OCI-LY1 (cell line): Measurements from ENCODE around the gene PRR23A.

Experiments used
- CTCF ChIP-seq: fragments of 200-600 bp; sonication (generic), shearing (Covaris generic); IDR thresholded peaks from 2 replicates; pipeline ENCODE4 v1.5.1; 2017; ENCODE audit warnings: mild to moderate bottlenecking, antibody characterized with exemption, low read length, moderate library complexity, mixed read lengths
- EZH2 ChIP-seq: fragments of 200-600 bp; sonication (generic), shearing (Covaris generic); IDR thresholded peaks from 2 replicates; pipeline ENCODE4 v1.8.0; 2017; ENCODE audit warnings: borderline replicate concordance, mixed run types, mild to moderate bottlenecking, antibody characterized with exemption, low read length, moderate library complexity, mixed read lengths

- TF ChIP-seq CTCF (no peak), EZH2 (no peak)
These were observed at the start of gene PRR23A for GRCh38 chr3:139006051-139006716.
